ENCODE data around the gene NTSR2. TPM values are rescaled to one million over a fixed set of nuclear protein-coding genes. Genes with fewer than 3 reads are reported as not detected.

NTSR2 gene
- total and polyA plus RNA-seq, 2 of the 8 experiments (the other 6 are each of a cell fraction or from before 2014, with no cell fraction given), result 0.05 TPM; not detected in 1

DNA sequence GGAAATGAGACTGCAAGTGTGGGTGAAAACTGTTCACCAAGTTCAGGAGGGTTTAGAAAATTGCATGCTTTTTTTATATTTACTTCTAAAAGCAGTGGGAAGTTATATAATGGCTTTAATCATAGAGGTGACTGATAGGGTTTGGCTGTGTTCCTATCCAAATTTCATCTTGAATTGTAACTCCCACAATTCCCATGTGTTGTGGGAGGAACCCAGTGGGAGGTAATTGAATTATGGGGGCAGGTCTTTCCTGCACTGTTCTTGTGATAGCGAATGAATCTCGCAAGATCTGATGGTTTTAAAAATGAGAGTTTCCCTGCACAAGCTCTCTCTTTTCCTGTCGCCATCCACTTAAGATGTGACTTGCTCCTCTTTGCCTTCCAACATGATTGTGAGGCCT, 35.7 kb upstream of the NTSR2 start:
- Histone ChIP-seq H3K23ac (ENCODE audit: insufficient read length) (no peak overlapping the region), H3K9me3 (ENCODE audit: insufficient read depth in 2 of 2, low read depth in 1 of 2, low read length in 1 of 2) (peaks cover 0 to 3% of the 10 kb centered on the region in 2 experiments; a peak in 2 of 4 replicates), H3K18ac (ENCODE audit: extremely low read depth, low read length) (no peak overlapping the region), H3K4me2 (ENCODE audit: insufficient read depth in 1 of 2, low read depth in 2 of 2, low read length in 2 of 2) (no peak overlapping the region), H4K8ac (ENCODE audit: extremely low read depth, insufficient read depth, low read length) (no peak overlapping the region), H3K4me1 (replicated peaks in 1 of 4; ENCODE audit: control insufficient read depth in 3 of 4, insufficient read depth in 4 of 4, low read length in 3 of 4) (no peaks in the 10 kb centered on the region), H3K23me2 (ENCODE audit: low read depth, low read length) (no peaks in the 10 kb centered on the region), H3K79me1 (ENCODE audit: low read depth, low read length) (no peaks in the 10 kb centered on the region), H2BK15ac (ENCODE audit: low read length) (no peak overlapping the region), H2AK5ac (ENCODE audit: low read depth, low read length) (no peak overlapping the region), H2BK5ac (ENCODE audit: low read depth, low read length) (no peak overlapping the region), H3K4ac (replicated peaks; ENCODE audit: insufficient read length, low read depth, low read length) (no peak overlapping the region), H4K20me1 (replicated peaks in 1 of 2; ENCODE audit: control insufficient read depth in 1 of 2, insufficient read depth in 2 of 2, low read length in 2 of 2) (no peaks in the 10 kb centered on the region), H3K56ac (replicated peaks; ENCODE audit: insufficient read length, low read depth, low read length) (no peak overlapping the region), H3K4me3 (ENCODE audit: extremely low read depth in 1 of 4, insufficient read depth in 2 of 4, low read depth in 3 of 4, low read length in 4 of 4) (no peak overlapping the region), H2BK120ac (replicated peaks; ENCODE audit: low read depth, low read length) (no peak overlapping the region), H3K79me2 (ENCODE audit: control insufficient read depth in 1 of 2, insufficient read depth in 2 of 2, low read length in 2 of 2) (no peaks in the 10 kb centered on the region), H3K14ac (ENCODE audit: insufficient read length) (no peak overlapping the region), H2AFZ (ENCODE audit: low read length) (no peak overlapping the region), H3K27ac (ENCODE audit: low read depth, low read length) (no peak overlapping the region), H3K9ac (replicated peaks in 1 of 4; ENCODE audit: extremely low read depth in 1 of 4, low read depth in 3 of 4, low read length in 3 of 4) (no peak overlapping the region), H2BK12ac (ENCODE audit: low read depth, low read length) (no peak overlapping the region), H2BK20ac (ENCODE audit: low read length) (no peak overlapping the region), H4K91ac (replicated peaks; ENCODE audit: insufficient read length, low read length) (no peak overlapping the region), H3K27me3 (replicated peaks in 1 of 4; ENCODE audit: control insufficient read depth in 3 of 4, extremely low read depth in 1 of 4, insufficient read depth in 3 of 4, low read length in 3 of 4) (no peaks in the 10 kb centered on the region), H4K5ac (ENCODE audit: insufficient read length, low read depth, low read length) (no peak overlapping the region), H3K36me3 (ENCODE audit: control insufficient read depth in 2 of 4, insufficient read depth in 4 of 4, low read length in 3 of 4) (no peaks in the 10 kb centered on the region)
- TF ChIP-seq HDAC2 (IDR thresholded peaks at IDR 0.05; ENCODE audit: borderline replicate concordance in 1 of 2, low read depth in 2 of 2, low read length in 2 of 2) (no peak), KDM5A (IDR thresholded peaks at IDR 0.05; ENCODE audit: low read length) (no peak), ZNF274 (IDR thresholded peaks at IDR 0.05; ENCODE audit: borderline replicate concordance, extremely low read depth, low read length) (no peak), TAF7 (optimal IDR thresholded peaks at IDR 0.05; ENCODE audit: borderline replicate concordance, low read depth, low read length) (no peak), EP300 (IDR thresholded peaks at IDR 0.05; ENCODE audit: borderline replicate concordance in 1 of 2, low read depth in 2 of 2, low read length in 2 of 2) (no peak), TEAD4 (IDR thresholded peaks at IDR 0.05; ENCODE audit: low read depth, low read length) (no peak), CBX5 (IDR thresholded peaks at IDR 0.05; ENCODE audit: low read depth, low read length) (no peak), SRF (IDR thresholded peaks at IDR 0.05; ENCODE audit: low read depth, low read length) (no peak), GTF2F1 (IDR thresholded peaks at IDR 0.05; ENCODE audit: borderline replicate concordance, low read depth, low read length) (no peak)
- ChIA-PET CTCF (ENCODE audit: partially characterized antibody) (interaction anchor here (1.2 to 6.9 kb wide), 7 partner anchors 13 to 39 kb away, joined by 3 to 35 read pairs (median 6); no protein-coding TSS in a partner anchor), POLR2A (ENCODE audit: partially characterized antibody) (no interaction called here)
- no peak for FAIRE-seq
- no peak for DNase-seq (ENCODE audit: low read depth in 1 of 2, low spot score in 2 of 2)
- WGBS, 2 experiments (ENCODE audit: extremely low coverage in 1 of 2, insufficient coverage in 1 of 2, insufficient read length in 1 of 2, insufficient replicate concordance in 2 of 2, low coverage in 1 of 2, low lambda C conversion rate in 2 of 2, missing lambda C conversion rate in 1 of 2), result 93% methylated on average over 3 of the region's 3 CpGs; no CpG with 5 or more reads in 1 of the 2 experiments
